HG02970 (cell line): Measurements from ENCODE around the gene EIF3B.
"Not testable (repeated sequence)": the region's sequence is repeated elsewhere in the genome, so short reads cannot be mapped to it uniquely, and the experiment has no call there.

Source experiments
- ATAC-seq: cut with Tn5 transposase; IDR thresholded peaks from one replicate; pipeline ENCODE4 v1.9.1; 2021; ENCODE audit warnings: mild to moderate bottlenecking, moderate library complexity, moderate number of reproducible peaks; ENCODE audit not compliant: unreplicated experiment, low FRiP score

EIF3B gene

DNA sequence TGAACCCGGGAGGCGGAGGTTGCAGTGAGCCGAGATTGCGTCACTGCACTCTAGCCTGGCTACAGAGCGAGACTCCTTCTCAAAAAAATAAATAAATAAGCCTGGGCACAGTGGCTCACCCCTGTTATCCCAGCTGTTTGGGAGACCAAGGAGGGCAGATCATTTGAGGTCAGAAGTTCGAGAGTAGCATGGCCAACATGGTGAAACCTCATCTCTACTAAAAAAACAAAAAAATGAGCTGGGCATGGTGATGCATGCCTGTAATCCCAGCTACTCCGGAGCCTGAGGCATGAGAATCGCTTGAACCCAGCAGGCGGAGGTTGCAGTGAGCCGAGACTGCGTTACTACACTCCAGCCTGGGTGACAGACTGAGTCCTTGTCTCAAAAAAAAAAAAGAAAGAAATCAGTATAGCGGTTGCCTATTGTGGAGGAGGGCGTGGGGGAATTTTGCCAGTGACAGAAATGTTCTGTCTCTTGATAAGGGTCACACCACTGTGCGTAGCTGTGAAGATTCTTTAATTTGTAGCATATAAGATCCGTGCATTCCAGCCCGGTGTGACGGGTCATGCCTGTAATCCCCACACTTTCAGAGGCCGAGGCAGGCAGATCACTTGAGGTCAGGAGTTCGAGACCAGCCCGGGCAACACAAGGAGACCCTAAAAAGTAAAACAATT is 17.9 kb upstream of the EIF3B start:
- no peak for ATAC-seq

DNA sequence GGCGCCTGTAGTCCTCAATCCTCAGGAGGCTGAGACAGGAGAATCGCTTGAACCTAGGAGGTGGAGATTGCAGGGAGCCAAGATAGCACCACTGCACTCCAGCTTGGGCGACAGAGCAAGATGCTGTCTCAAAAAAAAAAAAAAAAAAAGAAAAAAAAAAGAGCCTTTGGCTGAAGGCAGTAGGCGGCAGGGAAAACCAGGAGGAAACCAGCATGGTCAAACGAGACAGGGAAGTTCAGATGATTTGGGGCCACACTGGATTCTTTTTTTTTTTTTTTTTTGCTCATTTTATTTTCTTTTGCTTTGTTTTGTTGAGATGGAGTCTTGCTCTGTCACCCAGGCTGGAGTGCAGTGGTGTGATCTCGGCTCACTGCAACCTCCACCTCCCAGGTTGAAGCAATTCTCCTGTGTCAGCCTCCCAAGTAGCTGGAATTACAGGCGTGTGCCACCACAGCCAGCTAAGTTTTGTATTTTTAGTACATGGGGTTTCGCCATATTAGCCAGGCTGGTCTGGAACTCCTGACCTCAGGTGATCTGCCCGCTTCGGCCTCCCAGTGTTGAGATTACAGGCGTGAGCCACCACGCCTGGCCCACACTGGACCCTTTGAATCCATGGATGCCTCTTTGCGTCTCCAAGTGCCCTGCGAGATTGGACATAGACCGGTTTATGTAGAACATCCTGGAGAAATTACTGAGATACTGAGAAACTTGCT is 7.1 kb upstream of the EIF3B start:
- not testable (repeated sequence) for ATAC-seq

DNA sequence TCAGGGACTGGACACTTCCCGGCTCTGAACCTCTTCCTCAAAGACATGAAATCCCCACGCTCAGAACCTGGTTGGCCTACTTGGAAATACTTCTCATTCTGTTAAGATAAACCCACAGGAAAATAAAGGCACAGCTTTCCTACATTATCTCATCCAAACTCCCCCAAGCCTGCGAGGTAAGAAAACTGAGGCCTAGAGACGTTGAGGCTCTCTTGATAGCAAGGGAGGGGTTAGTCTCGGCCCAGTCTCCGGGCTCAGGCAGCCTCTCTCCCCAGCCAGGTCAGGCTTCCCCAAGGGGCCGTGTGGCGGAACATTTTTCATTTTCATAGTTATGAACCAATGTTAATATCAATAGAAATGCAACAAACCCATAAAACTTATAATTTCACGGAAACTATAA is 4.6 kb upstream of the EIF3B start:
- no peak for ATAC-seq

DNA sequence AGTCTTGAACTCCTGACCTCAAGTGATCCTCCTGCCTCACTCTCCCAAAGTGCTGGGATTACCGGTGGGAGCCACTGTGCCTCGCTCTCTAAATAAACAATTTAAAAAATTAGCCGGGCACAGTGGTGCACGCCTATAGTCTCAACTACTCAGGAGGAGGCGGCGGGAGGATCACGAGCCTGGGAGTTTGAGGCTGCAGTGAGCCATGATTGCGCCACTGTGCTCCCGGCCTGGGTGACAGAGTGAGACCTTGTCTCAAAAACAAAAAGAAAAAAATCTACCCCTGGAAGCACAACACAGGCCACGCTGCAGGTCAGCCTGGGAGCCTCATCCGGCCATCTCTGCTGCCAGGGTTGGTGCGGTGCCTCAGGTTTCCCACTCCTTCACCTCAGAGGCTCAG is 3.8 kb upstream of the EIF3B start:
- ATAC-seq, result no peak

DNA sequence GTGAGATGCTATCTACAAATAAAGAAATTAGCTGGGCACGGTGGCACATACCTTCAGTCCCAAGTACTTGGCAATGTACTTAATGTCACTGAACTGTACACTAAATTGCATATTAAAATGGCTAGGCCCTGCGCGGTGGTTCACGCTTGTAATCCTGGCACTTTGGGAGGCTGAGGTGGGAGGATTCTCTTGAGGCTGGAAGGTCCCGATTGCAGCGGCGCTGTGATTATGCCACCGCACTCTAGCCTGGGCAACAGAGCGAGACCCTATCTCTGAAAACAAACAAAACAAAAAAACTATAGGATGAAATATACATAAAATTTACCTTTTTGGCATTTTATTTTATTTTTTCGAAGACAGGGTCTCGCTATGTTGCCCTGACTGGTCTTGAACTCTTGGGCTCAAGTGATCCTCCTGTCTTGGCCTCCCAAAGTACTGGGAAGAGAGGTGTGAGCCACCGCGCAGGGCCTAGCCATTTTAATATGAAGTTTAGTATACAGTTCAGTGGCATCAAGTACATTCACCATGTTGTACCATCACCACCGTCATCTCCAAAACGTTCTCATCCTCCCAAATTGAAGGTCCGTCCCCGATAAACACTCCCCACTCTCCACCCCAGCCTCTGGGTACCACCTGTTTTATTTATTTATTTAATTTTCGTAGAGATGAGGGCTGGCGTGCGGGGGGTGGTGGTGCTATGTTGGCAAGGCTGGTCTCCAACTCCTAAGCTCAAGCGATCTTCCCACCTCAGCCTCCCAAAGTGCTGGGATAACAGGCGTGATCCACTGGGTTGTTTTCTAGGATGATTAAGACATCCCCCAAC is 1.3 kb upstream of the EIF3B start:
- no peak for ATAC-seq

DNA sequence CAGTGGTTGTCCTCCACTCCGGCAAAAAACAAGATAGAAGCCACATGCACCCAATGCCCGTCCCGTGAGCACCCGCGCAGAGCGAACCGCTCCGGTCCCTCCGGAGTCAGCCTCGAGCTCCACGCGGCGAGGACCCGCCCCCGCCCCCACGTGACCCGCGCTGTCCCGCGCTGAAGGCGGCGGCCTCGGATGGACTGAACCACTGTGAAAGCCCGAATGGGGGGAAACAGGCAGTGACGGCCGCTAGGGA is 766 bp upstream of the EIF3B start:
- ATAC-seq, result peak; percentile 50

DNA sequence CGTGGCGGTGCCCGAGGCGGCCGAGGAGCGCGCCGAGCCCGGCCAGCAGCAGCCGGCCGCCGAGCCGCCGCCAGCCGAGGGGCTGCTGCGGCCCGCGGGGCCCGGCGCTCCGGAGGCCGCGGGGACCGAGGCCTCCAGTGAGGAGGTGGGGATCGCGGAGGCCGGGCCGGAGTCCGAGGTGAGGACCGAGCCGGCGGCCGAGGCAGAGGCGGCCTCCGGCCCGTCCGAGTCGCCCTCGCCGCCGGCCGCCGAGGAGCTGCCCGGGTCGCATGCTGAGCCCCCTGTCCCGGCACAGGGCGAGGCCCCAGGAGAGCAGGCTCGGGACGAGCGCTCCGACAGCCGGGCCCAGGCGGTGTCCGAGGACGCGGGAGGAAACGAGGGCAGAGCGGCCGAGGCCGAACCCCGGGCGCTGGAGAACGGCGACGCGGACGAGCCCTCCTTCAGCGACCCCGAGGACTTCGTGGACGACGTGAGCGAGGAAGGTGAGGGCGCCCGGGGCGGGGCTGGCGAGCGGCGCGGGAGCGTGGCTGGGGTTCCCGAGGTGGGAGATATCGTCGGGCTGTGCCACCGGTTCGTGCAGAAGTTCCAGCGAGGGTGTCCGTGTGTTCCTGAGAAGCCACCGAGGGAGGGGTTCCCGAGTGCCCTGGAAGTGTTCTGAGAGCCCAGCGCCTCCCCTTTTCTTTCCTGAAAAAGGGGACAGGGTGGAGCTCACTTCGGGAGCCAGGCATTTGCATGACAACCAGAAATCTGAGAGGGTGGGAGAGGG is 495 bp downstream of the EIF3B start:
- peak; percentile 27 for ATAC-seq

DNA sequence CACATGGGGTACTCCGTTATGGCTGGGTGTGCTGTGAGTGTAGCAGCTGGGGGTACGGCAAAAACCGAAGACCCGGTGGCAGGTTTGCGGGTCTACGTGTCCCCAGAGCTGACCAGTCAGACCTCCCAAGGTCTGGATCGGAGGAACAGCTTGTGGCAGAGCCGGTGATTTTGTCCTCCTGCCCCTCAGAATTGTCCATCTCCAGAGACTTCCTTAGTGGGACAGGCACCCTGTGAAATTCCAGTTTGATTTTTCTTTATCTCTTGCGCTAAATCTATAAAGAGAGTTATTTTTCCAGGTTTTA is 1.0 kb downstream of the EIF3B start:
- ATAC-seq, result no peak

DNA sequence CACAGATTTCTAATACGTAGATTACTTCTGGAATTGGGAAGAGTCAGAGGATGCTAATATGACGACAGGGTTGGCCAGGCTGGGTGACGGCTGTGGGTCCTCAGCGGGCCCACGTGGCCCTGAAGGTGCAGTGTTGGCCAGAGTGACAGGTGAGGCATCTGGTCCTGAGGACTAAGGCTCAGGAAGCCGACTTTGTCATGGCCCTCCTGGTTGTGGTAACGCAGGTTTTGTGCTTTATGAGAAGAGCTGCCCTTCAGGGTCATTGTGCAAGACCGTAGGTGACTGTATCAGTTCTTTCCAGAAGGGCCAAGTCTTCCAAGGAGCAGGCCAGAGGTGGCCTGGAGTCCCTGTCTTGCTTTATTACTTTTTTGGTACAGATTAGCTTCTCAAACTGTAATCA is 2.5 kb downstream of the EIF3B start:
- no peak for ATAC-seq

DNA sequence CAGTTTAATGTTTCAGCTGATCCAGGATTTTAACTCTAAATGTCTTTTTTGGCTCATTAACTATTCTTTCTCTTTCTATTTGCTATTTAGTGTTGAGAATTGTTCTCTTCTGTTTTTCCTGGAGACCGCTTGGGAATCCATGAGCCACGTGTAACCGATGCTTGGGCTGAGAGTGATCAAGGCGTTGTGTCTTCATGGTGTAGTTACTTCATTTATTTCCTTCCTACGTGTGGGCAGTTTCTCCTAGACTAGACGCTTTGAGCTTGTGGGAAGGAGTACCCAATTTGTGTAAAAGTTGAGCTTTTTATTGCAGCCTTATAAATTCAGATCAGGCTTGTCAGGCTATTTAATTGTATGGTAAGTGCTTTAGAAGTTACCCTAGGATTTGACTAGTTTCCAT is 2.9 kb downstream of the EIF3B start:
- ATAC-seq, result no peak

DNA sequence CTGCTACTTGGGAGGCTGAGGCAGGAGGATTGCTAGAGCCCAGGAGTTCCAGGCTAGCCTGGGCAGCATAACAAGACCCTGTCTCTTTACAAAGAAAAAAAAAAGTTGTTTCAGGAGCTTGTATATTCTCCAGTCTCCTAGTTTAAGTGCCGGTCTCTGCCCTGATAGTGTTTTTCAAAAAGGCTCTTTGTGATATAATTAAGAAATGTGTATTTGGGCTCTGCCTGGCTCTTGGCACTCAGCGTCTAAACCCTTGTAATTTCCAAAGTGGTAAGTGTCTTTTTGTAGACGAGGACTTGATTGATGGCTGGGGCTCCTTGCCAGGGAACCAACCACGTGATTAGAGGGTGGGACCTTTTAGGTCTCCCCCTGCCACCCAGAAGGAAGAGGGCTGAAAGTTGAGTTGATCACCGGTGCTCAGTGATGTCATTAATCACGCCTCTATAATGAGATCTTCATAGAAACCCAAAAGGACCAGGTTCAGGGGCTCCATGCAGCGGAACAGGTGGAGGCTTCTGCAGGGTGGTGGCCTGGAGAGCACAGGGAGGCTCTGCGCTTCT is 4.4 kb downstream of the EIF3B start:
- no peak for ATAC-seq

DNA sequence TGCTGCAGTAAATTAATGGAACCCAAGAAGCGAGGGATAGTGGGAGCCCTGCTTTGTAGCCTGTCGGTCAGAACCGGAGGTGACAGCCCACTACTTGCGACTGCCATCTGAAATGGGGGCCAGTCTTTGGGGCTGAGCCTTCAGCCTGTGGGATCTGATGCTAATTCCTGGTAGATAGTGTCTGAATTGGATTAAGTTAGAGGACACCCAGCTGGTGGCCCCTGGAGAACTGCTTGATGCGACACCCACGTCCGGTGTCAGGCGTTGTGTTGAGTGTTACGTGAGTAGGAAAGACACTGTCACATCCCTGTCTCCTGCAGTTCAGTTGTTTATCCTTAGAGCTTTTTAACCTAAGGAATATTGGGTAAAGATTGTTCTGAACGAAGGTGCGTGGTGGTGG is 5.0 kb downstream of the EIF3B start:
- no peak for ATAC-seq

DNA sequence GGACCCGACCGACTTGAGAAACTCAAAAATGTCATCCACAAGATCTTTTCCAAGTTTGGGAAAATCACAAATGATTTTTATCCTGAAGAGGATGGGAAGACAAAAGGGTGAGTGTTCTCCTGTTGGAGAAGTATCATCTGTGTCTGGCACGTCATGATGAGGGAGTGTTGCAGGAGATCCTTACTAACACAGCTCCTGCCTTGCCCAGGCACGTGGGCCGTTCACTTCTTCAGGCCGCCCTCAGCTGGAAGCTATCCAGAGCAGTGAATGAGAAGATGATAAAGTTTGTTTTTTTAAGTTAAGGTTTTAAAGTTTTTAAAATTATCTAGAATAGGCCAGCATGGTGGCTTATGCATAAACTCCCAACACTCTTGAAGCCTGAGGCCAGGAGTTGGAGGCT is 6.2 kb downstream of the EIF3B start:
- no peak for ATAC-seq

DNA sequence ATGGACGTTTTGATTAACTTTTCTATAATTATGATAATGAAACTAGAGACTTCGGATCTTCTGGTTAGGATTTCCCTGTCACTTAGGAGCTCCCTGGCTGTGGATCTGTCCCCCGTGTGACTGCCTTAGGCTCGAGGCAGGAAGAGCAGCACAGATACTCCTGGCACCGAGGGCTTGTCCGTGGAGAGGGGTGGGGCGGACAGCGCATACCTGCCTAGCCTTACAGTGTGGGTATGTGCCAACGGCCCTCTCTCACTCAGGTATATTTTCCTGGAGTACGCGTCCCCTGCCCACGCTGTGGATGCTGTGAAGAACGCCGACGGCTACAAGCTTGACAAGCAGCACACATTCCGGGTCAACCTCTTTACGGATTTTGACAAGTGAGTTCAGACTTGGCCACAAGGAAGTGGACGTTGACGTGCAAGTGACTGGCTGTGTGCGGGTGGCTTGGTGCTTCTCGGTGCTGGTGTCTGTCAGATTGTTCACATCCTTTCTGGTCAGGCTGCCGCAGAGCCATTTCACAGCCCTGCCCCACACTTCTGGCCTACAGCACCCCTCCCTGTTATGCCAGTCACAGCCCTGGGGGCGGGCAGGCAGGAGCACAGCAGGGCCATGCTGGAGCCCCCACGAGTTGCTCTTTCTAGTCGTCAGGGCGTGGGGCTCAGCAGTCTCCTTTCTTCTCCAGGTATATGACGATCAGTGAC is 7.9 kb downstream of the EIF3B start:
- no peak for ATAC-seq

DNA sequence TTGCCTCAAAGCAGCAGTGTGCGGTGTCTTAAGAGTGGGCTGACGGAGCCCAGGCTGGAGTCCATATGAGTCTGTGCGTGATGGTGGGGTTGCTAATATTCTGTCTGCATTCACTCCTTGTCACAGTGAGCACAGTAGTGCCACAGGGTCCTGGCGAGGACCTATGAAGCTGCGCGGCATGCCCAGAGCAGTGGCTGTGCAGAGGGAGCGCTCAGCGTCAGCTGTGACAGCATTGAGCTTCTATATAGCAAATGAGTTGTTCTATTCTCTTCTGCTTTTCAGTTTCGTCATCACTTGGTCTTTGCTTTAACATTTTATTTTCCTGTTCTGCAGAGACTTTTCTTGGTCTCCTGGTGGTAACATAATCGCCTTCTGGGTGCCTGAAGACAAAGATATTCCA is 14.5 kb downstream of the EIF3B start:
- no peak for ATAC-seq

DNA sequence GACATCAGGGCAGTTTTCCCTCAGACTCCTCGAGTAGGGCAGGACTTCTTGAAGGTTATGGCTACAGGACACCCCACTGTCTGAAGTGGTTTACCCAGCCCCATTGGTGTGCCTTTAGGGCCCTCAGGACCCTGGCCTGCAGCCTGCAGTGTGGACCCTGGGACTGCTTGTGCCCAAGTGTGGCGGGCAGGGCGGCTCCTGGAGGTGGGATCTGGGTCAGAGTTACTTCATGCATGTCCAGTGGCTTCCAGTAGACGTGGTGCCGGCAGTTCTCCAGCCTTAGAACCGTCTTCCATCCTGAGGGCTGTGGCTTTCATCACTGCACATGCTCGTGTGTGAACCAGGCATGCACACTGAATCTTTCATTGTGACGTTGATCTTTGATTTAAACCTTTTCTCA is 16.7 kb downstream of the EIF3B start:
- no peak for ATAC-seq

DNA sequence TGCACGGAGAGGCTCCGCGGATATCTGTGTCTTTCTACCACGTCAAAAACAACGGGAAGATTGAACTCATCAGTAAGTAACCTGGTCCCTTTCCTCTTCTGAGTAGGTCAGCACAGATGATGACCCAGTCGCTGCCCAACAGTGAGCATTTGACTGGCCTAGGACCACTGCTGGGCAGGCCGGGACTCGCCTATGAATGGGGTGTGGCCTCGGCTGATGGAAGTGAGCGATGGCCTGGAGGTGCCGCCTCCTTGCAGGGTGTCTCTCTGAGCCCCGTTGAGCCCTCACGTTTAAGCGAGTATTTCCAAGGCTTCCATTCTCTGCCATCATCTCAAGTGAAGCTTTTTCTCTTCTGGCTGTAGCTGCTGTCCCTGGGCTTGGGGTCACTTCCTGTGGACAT is 18.1 kb downstream of the EIF3B start:
- no peak for ATAC-seq

DNA sequence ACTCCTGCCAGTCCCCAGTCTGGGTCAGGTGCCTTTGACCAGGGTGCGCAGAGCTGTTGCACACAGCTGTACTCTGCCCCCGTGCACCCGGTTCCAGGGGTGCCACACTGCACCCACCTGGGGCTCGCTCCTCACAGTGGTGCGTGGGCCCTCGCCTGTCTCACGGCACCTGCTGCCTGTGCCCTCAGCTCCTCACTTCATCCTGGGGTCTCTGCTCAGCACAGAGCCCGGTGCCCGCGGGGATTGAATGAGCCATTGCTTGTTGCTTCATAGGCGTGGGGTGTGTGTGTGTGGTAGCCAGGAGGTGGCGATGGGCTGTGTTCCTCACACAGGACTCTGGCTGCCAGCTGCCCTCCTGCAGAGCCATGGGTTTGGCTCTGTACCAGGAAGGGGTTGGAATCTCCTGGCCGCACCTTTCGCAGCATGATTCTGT is 18.5 kb downstream of the EIF3B start:
- ATAC-seq, result no peak

DNA sequence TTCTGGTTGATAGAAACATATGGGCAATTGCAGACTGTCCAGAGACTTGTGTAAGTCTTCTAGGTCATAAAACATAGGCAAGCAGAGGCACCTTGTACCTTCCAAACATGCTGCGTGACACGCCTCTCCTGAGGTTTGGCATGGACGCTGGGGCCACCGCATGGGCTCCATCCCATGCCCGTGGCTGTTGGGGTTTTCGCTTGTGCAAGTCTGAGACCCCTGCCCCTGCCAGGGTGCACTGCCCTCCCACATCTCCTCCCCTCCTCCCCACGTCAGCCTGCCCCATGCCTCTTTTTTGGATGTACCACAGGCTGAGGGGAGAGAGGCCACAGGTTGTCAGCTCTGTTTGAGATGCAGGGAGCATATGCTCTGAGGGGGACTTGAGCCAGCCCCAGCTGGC is 19.0 kb downstream of the EIF3B start:
- no peak for ATAC-seq

DNA sequence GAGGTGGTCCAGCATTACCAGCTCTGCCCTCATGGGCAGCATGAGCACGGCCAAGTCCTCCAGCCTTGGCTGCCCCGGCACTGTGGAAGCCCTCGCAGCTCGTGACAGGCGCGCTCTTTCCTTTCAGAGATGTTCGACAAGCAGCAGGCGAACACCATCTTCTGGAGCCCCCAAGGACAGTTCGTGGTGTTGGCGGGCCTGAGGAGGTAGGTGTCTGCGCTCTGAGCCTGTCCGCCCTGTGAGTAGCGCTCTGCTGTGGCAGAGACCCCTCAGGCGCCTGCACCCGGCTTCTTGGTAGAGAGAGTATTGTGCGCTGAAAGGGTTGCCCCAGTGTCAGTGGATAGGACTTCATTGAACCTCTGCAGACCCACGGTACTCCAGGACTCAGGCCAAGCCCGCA is 19.8 kb downstream of the EIF3B start:
- ATAC-seq, result no peak
